Vagina (tissue), 2 donors: ENCODE measurements around the gene KDM3A.

Source experiments
- CTCF ChIP-seq, 3 experiments: fragments of 450-650 bp in 2 of 3; fragments of 200-600 bp in 1 of 3; sonication (generic) in 1 of 3; IDR thresholded peaks; one replicate each; pipeline ENCODE4 v1.5.1; 2017 to 2019; ENCODE audit warnings: antibody characterized with exemption in 3 of 3, mild to moderate bottlenecking in 2 of 3, moderate library complexity in 2 of 3
- POLR2A ChIP-seq, 2 donors: fragments of 450-650 bp; IDR thresholded peaks; one replicate each; pipeline ENCODE4 v1.6.1; 2017; ENCODE audit warnings: antibody characterized with exemption in 2 of 2, mild to moderate bottlenecking in 2 of 2, moderate library complexity in 2 of 2
- POLR2AphosphoS5 ChIP-seq, 2 donors: sonication (generic); formaldehyde crosslinking; IDR thresholded peaks; one replicate each; pipeline ENCODE4 v1.9.0; 2017; ENCODE audit warnings: antibody characterized with exemption in 2 of 2, mild to moderate bottlenecking in 2 of 2, low read depth in 1 of 2; ENCODE audit not compliant: insufficient read depth in 1 of 2

- TF ChIP-seq CTCF (IDR thresholded peaks at IDR 0.05): no peak
- no peak for TF ChIP-seq POLR2AphosphoS5 (IDR thresholded peaks at IDR 0.05; ENCODE audit: insufficient read depth in 1 of 2, low read depth in 1 of 2)
- no peak for TF ChIP-seq POLR2A (IDR thresholded peaks at IDR 0.05)
These were observed 43.2 kb upstream of the KDM3A start for GRCh38 chr2:86397986-86398385.
